Fibroblast of villous mesenchyme (primary cell): ENCODE results near the gene ADIRF. TPM values are rescaled to one million over a fixed set of nuclear protein-coding genes. Genes with fewer than 3 reads are reported as not detected.
A peak's percentile ranks its signal among the peaks of the same experiment; 100 is the strongest.
"Not testable (repeated sequence)": the region's sequence is repeated elsewhere in the genome, so short reads cannot be mapped to it uniquely, and the experiment has no call there.

ENCODE experiments used
- DNase-seq: peaks from one replicate; pipeline ENCODE4 v3.0.0-alpha.2; 2010; ENCODE audit warnings: low read depth
- H3K4me3 ChIP-seq: 2 replicates; pipeline ENCODE4 v1.5.1; 2011; ENCODE audit warnings: low read depth, mild to moderate bottlenecking, low read length
- CTCF ChIP-seq: IDR thresholded peaks from 2 replicates; pipeline ENCODE4 v1.5.1; 2012; ENCODE audit warnings: low read depth, mild to moderate bottlenecking, low read length; ENCODE audit not compliant: insufficient read depth
- total RNA-seq: library from RNA; depleted of rRNA; stranded (reverse); fragments of >200 nt; gene quantifications from 2 replicates; pipeline ENCODE4 v1.2.3, GENCODE V29; 2012

The ADIRF gene
- total RNA-seq: 2.6 and 5.2 TPM in 2 replicates

GRCh38 chr10:86968271-86968993, at the start of gene ADIRF:
TSS of gene ADIRF (plus strand) at chr10:86968482. CDS start at chr10:86968545, 63 bp downstream.
- peak within 1 kb of the TSS; percentile 37 for H3K4me3 ChIP-seq
- no peak for DNase-seq
- TF ChIP-seq CTCF: no peak

GRCh38 chr10:86922553-86922961, 45.7 kb upstream of the ADIRF start:
- TF ChIP-seq CTCF: no peak
- no peak for DNase-seq

GRCh38 chr10:86929468-86930380, 38.6 kb upstream of the ADIRF start:
- no peak for TF ChIP-seq CTCF
- H3K4me3 ChIP-seq: no peak overlapping the region
- no peak for DNase-seq

More at GRCh38 chr10:86922553-86922961, 45.7 kb upstream of the ADIRF start:
- no peak overlapping the region for H3K4me3 ChIP-seq

GRCh38 chr10:86931872-86932271, 36.4 kb upstream of the ADIRF start:
- H3K4me3 ChIP-seq: no peak overlapping the region
- no peak for TF ChIP-seq CTCF
- peak; percentile 70 for DNase-seq

- TF ChIP-seq CTCF: no peak
- DNase-seq: no peak
- no peak overlapping the region for H3K4me3 ChIP-seq
These were observed 35.6 kb upstream of the ADIRF start for GRCh38 chr10:86932674-86933073.

- not testable (repeated sequence) for H3K4me3 ChIP-seq, DNase-seq
These were observed 34.0 kb upstream of the ADIRF start for GRCh38 chr10:86934162-86934711.
